ENCODE measurements around the gene CMA1. TPM values are rescaled to one million over a fixed set of nuclear protein-coding genes. Genes with fewer than 3 reads are reported as not detected.

The CMA1 gene
- total and polyA plus RNA-seq, 2 donors (not counting 1 experiment from before 2014, with no cell fraction given), result not detected

DNA sequence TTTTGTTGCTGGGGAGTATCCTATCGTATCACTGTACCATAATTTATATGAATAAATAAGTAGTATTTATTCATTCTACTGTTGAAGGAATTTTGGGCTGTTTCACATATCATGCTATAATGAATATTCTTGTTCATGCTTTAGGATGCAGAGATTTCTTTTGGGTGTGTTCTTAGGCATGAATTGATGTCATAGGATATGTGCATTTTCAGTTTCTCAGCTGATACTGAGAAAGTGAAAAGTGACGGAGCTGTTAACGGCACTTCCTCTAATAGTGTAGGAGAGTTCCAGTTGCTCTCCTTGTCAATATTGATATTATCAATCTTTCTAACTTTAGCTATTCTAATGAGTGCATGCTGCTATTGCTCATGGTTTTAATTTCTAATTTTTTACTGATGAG, 42.3 kb downstream of the CMA1 start:
- H3K27me3 ChIP-seq (replicated peaks in 1 of 4; ENCODE audit: control extremely low read depth in 1 of 4, control insufficient read depth in 3 of 4, insufficient read depth in 4 of 4, low read length in 3 of 4), result no peaks in the 10 kb centered on the region
- Mint-ChIP-seq H3K9me3 (ENCODE audit: insufficient read depth) (peaks cover 2% of the 10 kb centered on the region), H3K4me3 (no peak overlapping the region), H3K27ac (no peak overlapping the region), H3K27me3 (no peaks in the 10 kb centered on the region), H3K4me1 (peaks cover 6% of the 10 kb centered on the region)
- no peaks in the 10 kb centered on the region for H4K20me1 ChIP-seq (ENCODE audit: control insufficient read depth, insufficient read depth, low read length, poor library complexity, severe bottlenecking)
- WGBS (ENCODE audit: insufficient coverage), result no CpG with 5 or more reads among the region's 3 CpGs
- no peak overlapping the region for H2AFZ ChIP-seq (ENCODE audit: insufficient read depth, low read depth, low read length, poor library complexity, severe bottlenecking)
- no peak overlapping the region for H3K27ac ChIP-seq (ENCODE audit: low read length in 2 of 2)
- DNase-seq (no peak), ATAC-seq (ENCODE audit: low read depth) (no peak)
- H3K79me2 ChIP-seq (ENCODE audit: control insufficient read depth, insufficient read depth, low read length), result no peaks in the 10 kb centered on the region
- CTCF ChIA-PET, result interaction anchor here (1.2 kb wide), 1 partner anchor 241 kb away, joined by 7 read pairs; no protein-coding TSS in a partner anchor
- H3K4me2 ChIP-seq (replicated peaks; ENCODE audit: low read depth, low read length, poor library complexity, severe bottlenecking), result no peak overlapping the region
- H3K4me3 ChIP-seq (ENCODE audit: control extremely low read depth in 1 of 5, extremely low read depth in 1 of 5, insufficient read depth in 1 of 5, low read depth in 2 of 5, low read length in 4 of 5), result no peak overlapping the region
- POLR2A ChIA-PET, result no interaction called here
- intact Hi-C loops (cut with micrococcal nuclease), result no loop called here
- no peaks in the 10 kb centered on the region for H3K36me3 ChIP-seq (replicated peaks in 1 of 2; ENCODE audit: control extremely low read depth in 1 of 2, control insufficient read depth in 1 of 2, extremely low read depth in 1 of 2, insufficient read depth in 2 of 2, low read length in 1 of 2)
- TF ChIP-seq EZH2 (IDR thresholded peaks at IDR 0.05; ENCODE audit: borderline replicate concordance, insufficient read depth, low read depth, low read length, poor library complexity, severe bottlenecking) (no peak), CTCF (IDR thresholded peaks at IDR 0.05) (no peak)
- H3K9me3 ChIP-seq (ENCODE audit: control extremely low read depth in 1 of 3, control insufficient read depth in 2 of 3, insufficient read depth in 1 of 3, low read length in 2 of 3), result no peaks in the 10 kb centered on the region
- H3K9ac ChIP-seq (ENCODE audit: low read length), result no peak overlapping the region
- H3K4me1 ChIP-seq (ENCODE audit: control insufficient read depth in 2 of 2, insufficient read depth in 2 of 2, low read length in 2 of 2), result peaks cover 0 to 2% of the 10 kb centered on the region in 2 donors

DNA sequence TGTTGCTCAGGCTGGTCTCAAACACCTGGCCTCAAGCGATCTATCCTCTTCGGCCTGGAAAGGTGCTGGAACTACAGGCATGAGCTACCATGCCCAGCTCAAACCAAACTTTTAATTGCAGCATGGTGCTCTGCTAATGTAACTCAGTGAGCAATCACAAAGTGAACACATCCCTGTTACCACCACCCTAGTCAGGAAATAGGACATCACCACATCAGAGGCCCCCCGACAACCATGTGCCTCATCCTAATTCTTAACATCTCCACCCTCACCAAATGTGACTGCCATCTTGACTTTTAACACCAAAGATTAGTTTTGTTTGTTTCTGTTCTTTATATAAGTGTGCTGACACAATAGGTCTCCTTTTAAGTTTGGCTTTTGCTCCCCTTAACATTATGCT, 42.7 kb downstream of the CMA1 start:
- Histone ChIP-seq H3K9me3 (ENCODE audit: control extremely low read depth in 1 of 3, control insufficient read depth in 2 of 3, insufficient read depth in 1 of 3, low read length in 2 of 3) (no peaks in the 10 kb centered on the region), H3K4me2 (replicated peaks; ENCODE audit: low read depth, low read length, poor library complexity, severe bottlenecking) (no peak overlapping the region), H3K36me3 (replicated peaks in 1 of 2; ENCODE audit: control extremely low read depth in 1 of 2, control insufficient read depth in 1 of 2, extremely low read depth in 1 of 2, insufficient read depth in 2 of 2, low read length in 1 of 2) (no peaks in the 10 kb centered on the region), H4K20me1 (ENCODE audit: control insufficient read depth, insufficient read depth, low read length, poor library complexity, severe bottlenecking) (no peaks in the 10 kb centered on the region), H3K9ac (ENCODE audit: low read length) (no peak overlapping the region), H3K27me3 (replicated peaks in 1 of 4; ENCODE audit: control extremely low read depth in 1 of 4, control insufficient read depth in 3 of 4, insufficient read depth in 4 of 4, low read length in 3 of 4) (no peaks in the 10 kb centered on the region), H3K4me3 (ENCODE audit: control extremely low read depth in 1 of 5, extremely low read depth in 1 of 5, insufficient read depth in 1 of 5, low read depth in 2 of 5, low read length in 4 of 5) (no peak overlapping the region), H3K27ac (ENCODE audit: low read length in 2 of 2) (no peak overlapping the region), H3K79me2 (ENCODE audit: control insufficient read depth, insufficient read depth, low read length) (no peaks in the 10 kb centered on the region), H2AFZ (ENCODE audit: insufficient read depth, low read depth, low read length, poor library complexity, severe bottlenecking) (no peak overlapping the region), H3K4me1 (ENCODE audit: control insufficient read depth in 2 of 2, insufficient read depth in 2 of 2, low read length in 2 of 2) (peaks cover 0 to 2% of the 10 kb centered on the region in 2 donors)
- 100% methylated on average over 2 of the region's 3 CpGs for WGBS (ENCODE audit: insufficient coverage)
- H3K4me1 Mint-ChIP-seq, result peaks cover 6% of the 10 kb centered on the region
- H3K4me3 Mint-ChIP-seq, result no peak overlapping the region
- DNase-seq (no peak), ATAC-seq (ENCODE audit: low read depth) (no peak)
- CTCF ChIA-PET, result interaction anchor here (1.2 kb wide), 1 partner anchor 241 kb away, joined by 7 read pairs; no protein-coding TSS in a partner anchor
- H3K27me3 Mint-ChIP-seq, result no peaks in the 10 kb centered on the region
- intact Hi-C loops (cut with micrococcal nuclease), result no loop called here
- H3K27ac Mint-ChIP-seq, result no peak overlapping the region
- TF ChIP-seq EZH2 (IDR thresholded peaks at IDR 0.05; ENCODE audit: borderline replicate concordance, insufficient read depth, low read depth, low read length, poor library complexity, severe bottlenecking), result no peak
- TF ChIP-seq CTCF (IDR thresholded peaks at IDR 0.05), result no peak
- H3K9me3 Mint-ChIP-seq (ENCODE audit: insufficient read depth), result peaks cover 2% of the 10 kb centered on the region
- POLR2A ChIA-PET, result no interaction called here
